PC-9 (cell line): ENCODE results near the gene EPM2AIP1. TPM values are rescaled to one million over a fixed set of nuclear protein-coding genes. Genes with fewer than 3 reads are reported as not detected.

Experiments
- BruUV-seq: library from RNA; stranded (reverse); fragments of 400-500 nt; replicated peaks from 2 replicates; lab custom pipeline; 2021; lab: Mats Ljungman, UMichigan
- CTCF ChIA-PET: fragments of 300-600 bp; sonication (Branson Sonifier 250); formaldehyde crosslinking; loops from one replicate; lab custom pipeline; 2022; ENCODE audit warnings: antibody characterized with exemption; lab: Charles Lee
- POLR2A ChIA-PET: fragments of 300-600 bp; sonication (Branson Sonifier 250); formaldehyde crosslinking; loops from one replicate; lab custom pipeline; 2022; ENCODE audit warnings: antibody characterized with exemption; ENCODE audit not compliant: unreplicated experiment; lab: Charles Lee
- DNase-seq, 2 experiments: peaks; one replicate each; pipeline versions ENCODE4 v3.0.0 to v3.0.0-alpha.2; 2015 to 2022; ENCODE audit warnings: mixed read lengths in 1 of 2
- H2AFZ ChIP-seq: fragments of 200-600 bp; sonication (generic); 2 replicates; pipeline ENCODE4 v1.8.1; 2017; ENCODE audit warnings: antibody characterized with exemption
- H3F3A ChIP-seq: fragments of 200-600 bp; sonication (generic); 2 replicates; pipeline ENCODE4 v1.8.1; 2017; ENCODE audit warnings: antibody characterized with exemption, mild to moderate bottlenecking, low read depth; ENCODE audit not compliant: insufficient read depth
- H3K27ac ChIP-seq: fragments of 200-600 bp; sonication (generic); 2 replicates; pipeline ENCODE4 v1.6.1; 2016; ENCODE audit warnings: mixed run types
- H3K27me3 ChIP-seq: fragments of 200-600 bp; sonication (generic); 2 replicates; pipeline ENCODE4 v1.6.1; 2016; ENCODE audit warnings: low read depth, mixed run types; ENCODE audit not compliant: insufficient read depth
- H3K36me3 ChIP-seq: fragments of 200-600 bp; sonication (generic); 2 replicates; pipeline ENCODE4 v1.6.1; 2016; ENCODE audit warnings: low read depth, mixed run types
- H3K4me1 ChIP-seq: fragments of 200-600 bp; sonication (generic); replicated peaks from 2 replicates; pipeline ENCODE4 v1.6.1; 2016; ENCODE audit warnings: mixed run types; ENCODE audit not compliant: insufficient read depth
- H3K4me2 ChIP-seq: fragments of 200-600 bp; sonication (generic); 2 replicates; pipeline ENCODE4 v1.6.1; 2017; ENCODE audit warnings: mixed run types
- H3K4me3 ChIP-seq: fragments of 200-600 bp; sonication (generic); 2 replicates; pipeline ENCODE4 v1.6.1; 2016; ENCODE audit warnings: mixed run types
- H3K79me2 ChIP-seq: fragments of 200-600 bp; sonication (generic); 2 replicates; pipeline ENCODE4 v1.6.1; 2017; ENCODE audit warnings: low read depth, mixed run types
- H3K9me2 ChIP-seq: fragments of 200-600 bp; sonication (generic); 2 replicates; pipeline ENCODE4 v1.8.1; 2017; ENCODE audit warnings: mild to moderate bottlenecking; ENCODE audit not compliant: insufficient read depth
- H3K9me3 ChIP-seq: fragments of 200-600 bp; sonication (generic); 2 replicates; pipeline ENCODE4 v1.8.1; 2016; ENCODE audit warnings: low read depth; ENCODE audit not compliant: insufficient read depth
- H4K20me1 ChIP-seq: fragments of 200-600 bp; sonication (generic); 2 replicates; pipeline ENCODE4 v1.8.1; 2017; ENCODE audit not compliant: insufficient read depth
- EZH2 ChIP-seq: fragments of 200-600 bp; sonication (generic); IDR thresholded peaks from 2 replicates; pipeline ENCODE4 v1.8.0; 2017; ENCODE audit warnings: antibody characterized with exemption, low read depth
- intact Hi-C: fragments of 100-400 bp; cut with micrococcal nuclease; formaldehyde crosslinking; loops from one replicate; pipeline ENCODE4 v1.10.0; 2022; ENCODE audit not compliant: unreplicated experiment
- total RNA-seq: library from RNA; stranded (reverse); gene quantifications from 2 replicates; pipeline ENCODE4 v1.2.3, GENCODE V29; 2021
- TF ChIP-seq, protein P1 (sequence below): fragments of 200-600 bp; sonication (generic); conservative IDR thresholded peaks from 2 replicates; pipeline ENCODE4 v1.6.1; 2017; ENCODE audit warnings: mixed run types, antibody characterized with exemption, mild to moderate bottlenecking, moderate library complexity

Gene EPM2AIP1
- total RNA-seq, 1 experiment from 2014 or later: 10.5 TPM

DNA sequence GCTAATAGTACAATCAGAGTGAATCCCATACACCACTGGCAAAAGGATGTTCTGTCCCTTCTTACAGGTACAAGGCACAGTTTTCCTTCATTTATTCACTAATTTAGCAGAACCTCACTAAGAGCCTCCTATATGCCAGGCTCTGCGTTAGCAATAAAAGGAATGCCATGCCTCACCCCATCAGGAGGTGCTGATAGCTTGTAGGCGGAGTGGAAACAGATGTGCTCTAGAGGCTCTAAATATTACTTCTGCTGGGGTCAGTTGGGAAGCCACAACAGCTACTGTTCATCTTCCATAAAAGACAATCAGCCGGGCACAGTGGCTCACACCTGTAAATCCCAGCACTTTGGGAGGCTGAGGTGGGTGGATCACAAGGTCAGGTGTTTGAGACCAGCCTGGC is 24.8 kb upstream of the EPM2AIP1 start:
- Histone ChIP-seq H3K36me3 (peaks cover 9% of the 10 kb centered on the region), H3K9me3 (no peaks in the 10 kb centered on the region), H3K4me3 (no peak overlapping the region), H3K4me2 (no peak overlapping the region), H3K4me1 (no peaks in the 10 kb centered on the region), H2AFZ (no peak overlapping the region), H3K79me2 (no peaks in the 10 kb centered on the region), H3K27ac (no peak overlapping the region), H4K20me1 (no peaks in the 10 kb centered on the region), H3K27me3 (no peaks in the 10 kb centered on the region), H3K9me2 (no peaks in the 10 kb centered on the region), H3F3A (no peaks in the 10 kb centered on the region)
- POLR2A ChIA-PET: no interaction called here
- no TSS peak for BruUV-seq
- intact Hi-C loops: no loop called here
- TF ChIP-seq EZH2: no peak
- TF ChIP-seq, protein P1, sequence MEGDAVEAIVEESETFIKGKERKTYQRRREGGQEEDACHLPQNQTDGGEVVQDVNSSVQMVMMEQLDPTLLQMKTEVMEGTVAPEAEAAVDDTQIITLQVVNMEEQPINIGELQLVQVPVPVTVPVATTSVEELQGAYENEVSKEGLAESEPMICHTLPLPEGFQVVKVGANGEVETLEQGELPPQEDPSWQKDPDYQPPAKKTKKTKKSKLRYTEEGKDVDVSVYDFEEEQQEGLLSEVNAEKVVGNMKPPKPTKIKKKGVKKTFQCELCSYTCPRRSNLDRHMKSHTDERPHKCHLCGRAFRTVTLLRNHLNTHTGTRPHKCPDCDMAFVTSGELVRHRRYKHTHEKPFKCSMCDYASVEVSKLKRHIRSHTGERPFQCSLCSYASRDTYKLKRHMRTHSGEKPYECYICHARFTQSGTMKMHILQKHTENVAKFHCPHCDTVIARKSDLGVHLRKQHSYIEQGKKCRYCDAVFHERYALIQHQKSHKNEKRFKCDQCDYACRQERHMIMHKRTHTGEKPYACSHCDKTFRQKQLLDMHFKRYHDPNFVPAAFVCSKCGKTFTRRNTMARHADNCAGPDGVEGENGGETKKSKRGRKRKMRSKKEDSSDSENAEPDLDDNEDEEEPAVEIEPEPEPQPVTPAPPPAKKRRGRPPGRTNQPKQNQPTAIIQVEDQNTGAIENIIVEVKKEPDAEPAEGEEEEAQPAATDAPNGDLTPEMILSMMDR: no peak
- no peak for DNase-seq
- CTCF ChIA-PET: no interaction called here

DNA sequence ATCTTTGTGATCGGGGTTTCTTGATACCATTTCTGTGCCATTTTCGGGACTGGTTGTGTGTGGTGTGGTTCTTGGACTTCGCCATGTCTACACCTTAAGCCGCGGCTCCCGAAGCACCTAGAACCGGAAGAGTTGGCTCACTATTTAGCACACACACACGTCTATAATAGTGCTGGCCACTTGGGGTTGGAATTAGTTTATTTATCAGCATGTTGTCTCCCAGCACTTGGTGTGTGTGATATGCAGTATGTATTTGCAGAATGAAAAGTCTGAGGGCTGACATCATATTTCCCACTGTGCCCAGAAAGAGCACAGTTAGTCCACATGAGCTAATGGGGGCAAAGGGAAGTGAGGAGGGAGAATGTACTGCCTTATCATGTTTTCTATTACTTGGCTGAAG is 24.0 kb upstream of the EPM2AIP1 start:
- ChIA-PET CTCF (no interaction called here), POLR2A (no interaction called here)
- Histone ChIP-seq H3K27ac (no peak overlapping the region), H3K4me2 (no peak overlapping the region), H3F3A (no peaks in the 10 kb centered on the region), H4K20me1 (no peaks in the 10 kb centered on the region), H2AFZ (no peak overlapping the region), H3K9me2 (no peaks in the 10 kb centered on the region), H3K79me2 (no peaks in the 10 kb centered on the region), H3K36me3 (peaks cover 14% of the 10 kb centered on the region), H3K4me3 (no peak overlapping the region), H3K4me1 (no peaks in the 10 kb centered on the region), H3K27me3 (no peaks in the 10 kb centered on the region), H3K9me3 (no peaks in the 10 kb centered on the region)
- no peak for DNase-seq
- no TSS peak for BruUV-seq
- intact Hi-C loops: no loop called here
- TF ChIP-seq, protein P1: no peak
- no peak for TF ChIP-seq EZH2

DNA sequence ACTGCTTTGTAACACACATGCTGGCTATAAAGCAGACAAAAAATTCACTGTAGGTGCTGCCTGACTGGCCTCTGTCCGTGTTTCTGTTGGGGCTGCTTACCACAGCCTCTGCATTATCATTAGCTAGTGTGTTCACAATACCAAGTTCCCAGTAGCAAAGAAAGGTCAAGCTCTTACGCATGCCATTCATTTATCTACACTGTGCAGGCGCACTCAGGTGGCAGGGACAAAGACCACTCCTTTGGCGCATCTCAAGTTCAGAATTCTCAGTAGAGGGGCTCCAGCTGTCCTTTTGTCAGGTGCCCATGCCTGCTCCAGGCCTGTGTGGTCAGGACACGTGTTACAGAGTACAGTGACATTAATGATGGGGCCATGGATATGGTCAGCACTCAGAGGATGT is 22.7 kb upstream of the EPM2AIP1 start:
- Histone ChIP-seq H3K36me3 (peaks cover 16% of the 10 kb centered on the region), H3K9me2 (no peaks in the 10 kb centered on the region), H4K20me1 (no peaks in the 10 kb centered on the region), H3K27ac (no peak overlapping the region), H3K9me3 (no peaks in the 10 kb centered on the region), H2AFZ (no peak overlapping the region), H3K4me3 (no peak overlapping the region), H3K4me2 (no peak overlapping the region), H3K4me1 (no peaks in the 10 kb centered on the region), H3K27me3 (no peaks in the 10 kb centered on the region), H3K79me2 (no peaks in the 10 kb centered on the region), H3F3A (no peaks in the 10 kb centered on the region)
- intact Hi-C loops: no loop called here
- no TSS peak for BruUV-seq
- no peak for DNase-seq
- ChIA-PET POLR2A (no interaction called here), CTCF (no interaction called here)
- TF ChIP-seq, protein P1: no peak
- no peak for TF ChIP-seq EZH2
